Activated gamma-delta T cell (primary cell): ENCODE data around the gene PDE4D.

ENCODE experiments used
- DNase-seq: peaks from one replicate; lab custom pipeline; 2025; lab: John Stamatoyannopoulos, UW

PDE4D gene

DNA sequence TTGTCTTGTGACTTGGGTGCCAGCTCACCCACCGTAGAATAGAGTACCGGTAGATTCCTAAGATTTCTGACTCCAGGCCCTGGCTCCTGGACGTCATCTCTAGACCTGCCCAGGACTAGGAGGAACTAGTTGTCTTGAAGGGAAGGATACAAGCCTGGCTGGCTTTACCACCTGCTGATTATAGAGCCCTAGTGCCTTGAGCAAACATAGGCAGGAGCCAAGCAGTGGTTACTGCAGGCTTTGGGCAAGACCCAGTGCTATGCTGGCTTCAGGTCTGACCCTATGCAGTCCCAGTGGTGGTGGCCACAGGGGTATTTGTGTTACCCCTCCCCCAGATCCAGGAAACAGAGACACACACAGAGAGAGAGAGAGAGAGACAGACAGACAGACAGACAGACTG is 606.2 kb downstream of the PDE4D start:
- no peak for DNase-seq

- no peak for DNase-seq
Measured at GRCh38 chr5:59286510-59286909, 607.0 kb downstream of the PDE4D start.

GRCh38 chr5:59285300-59286016 is 608.1 kb downstream of the PDE4D start:
- DNase-seq: no peak

DNA sequence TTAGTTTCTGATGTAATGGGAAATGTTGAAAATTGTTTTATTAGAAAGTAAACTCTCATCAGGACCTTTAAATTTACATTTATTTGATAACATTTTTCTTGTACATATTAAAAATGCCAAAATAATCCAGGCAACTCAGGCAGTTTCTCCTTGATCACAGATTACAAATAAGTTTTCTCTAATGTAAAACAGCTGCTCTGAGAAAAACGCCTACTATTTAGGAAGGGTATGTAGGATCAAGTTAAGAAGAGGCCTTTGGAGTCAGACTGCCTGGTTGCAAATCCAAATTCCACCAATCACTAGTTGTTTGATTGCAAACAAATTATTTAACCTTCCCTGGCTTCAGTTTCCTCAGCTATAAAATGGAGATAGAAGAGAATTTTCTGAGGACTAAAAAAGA is 610.8 kb downstream of the PDE4D start:
- no peak for DNase-seq

- no peak for DNase-seq
Measured at GRCh38 chr5:59279979-59280378, 613.5 kb downstream of the PDE4D start.

DNA sequence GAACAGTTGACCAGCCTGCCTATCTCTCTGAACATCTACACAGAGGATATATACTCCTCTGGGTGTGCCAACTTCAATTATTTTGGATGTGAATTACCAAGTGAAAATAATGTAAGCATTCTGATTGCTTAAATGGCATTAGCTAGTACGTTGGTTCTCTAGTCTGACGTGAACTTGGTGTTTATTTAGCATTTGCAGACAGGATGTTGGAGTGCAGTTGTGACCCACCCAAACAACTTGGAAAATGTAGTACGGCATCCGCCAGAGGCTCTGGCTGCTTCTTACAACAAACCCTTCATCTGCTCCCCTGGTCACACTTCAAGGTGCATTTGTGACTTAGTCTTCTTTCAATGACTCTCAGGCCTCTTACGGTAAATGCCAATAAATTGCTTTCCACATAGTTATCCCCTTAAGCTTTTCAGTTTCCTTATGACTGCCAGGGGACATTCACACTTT is 616.6 kb downstream of the PDE4D start:
- DNase-seq: no peak

GRCh38 chr5:59276325-59276675 is 617.2 kb downstream of the PDE4D start:
- DNase-seq: no peak

DNA sequence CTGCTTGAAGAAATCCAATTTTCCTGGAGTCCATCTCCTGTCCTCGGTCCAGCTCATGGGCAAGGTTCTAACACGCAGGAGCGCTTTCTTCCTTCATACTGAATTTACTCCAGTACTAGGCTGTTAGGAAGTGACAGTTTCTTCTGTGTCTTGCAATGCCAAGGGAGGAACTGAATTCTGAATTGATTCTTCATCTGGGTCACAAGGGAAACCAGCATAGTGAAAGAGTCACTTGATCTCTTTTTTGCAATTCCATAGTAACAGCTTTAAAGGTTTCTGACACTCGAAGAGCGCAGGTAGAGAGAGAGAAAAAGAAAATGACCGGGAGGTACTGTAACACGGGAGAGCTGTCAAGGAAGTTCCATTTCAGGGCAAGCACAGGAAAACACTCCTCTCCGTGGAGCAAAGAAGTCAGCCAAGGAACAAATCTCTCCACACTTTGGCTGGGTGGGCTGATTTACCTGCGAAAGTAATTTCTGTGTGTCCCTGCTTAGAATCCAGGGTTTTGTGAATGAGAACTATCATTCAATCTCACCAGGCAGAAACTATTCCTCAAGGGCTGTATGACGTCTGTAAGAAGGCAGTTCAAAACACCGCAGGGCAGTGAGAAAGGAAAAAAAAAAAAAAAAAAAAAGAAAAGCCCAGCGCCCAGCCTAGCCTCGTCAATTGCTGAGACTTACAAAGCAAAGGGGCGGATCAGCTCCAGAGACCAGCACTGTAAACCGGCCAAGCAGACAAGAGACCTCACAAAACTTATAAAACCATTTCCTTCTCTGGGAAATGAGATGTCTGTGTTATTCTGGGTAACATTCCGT is 617.8 kb downstream of the PDE4D start:
- no peak for DNase-seq

DNA sequence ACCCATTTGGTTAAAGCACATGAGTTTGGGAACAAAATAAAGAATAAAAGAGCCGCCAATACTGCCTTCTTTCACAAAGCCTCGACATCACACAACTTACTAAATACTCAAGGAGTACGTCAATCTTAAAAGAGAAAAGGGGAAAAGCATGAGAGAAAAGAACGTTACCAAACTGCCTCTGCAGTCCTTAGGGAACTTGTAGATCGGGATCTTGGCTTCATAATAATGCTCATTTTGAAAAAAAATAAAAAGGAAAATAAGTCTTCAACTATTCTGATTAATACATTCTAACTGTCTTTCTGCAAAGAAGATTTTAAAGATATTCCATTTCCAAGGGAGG is 618.4 kb downstream of the PDE4D start:
- no peak for DNase-seq

GRCh38 chr5:59274106-59274636 is 619.4 kb downstream of the PDE4D start:
- DNase-seq: no peak

GRCh38 chr5:59272809-59273427 is 620.6 kb downstream of the PDE4D start:
- no peak for DNase-seq

- DNase-seq: no peak
Measured at GRCh38 chr5:59268756-59269415, 624.6 kb downstream of the PDE4D start.

- DNase-seq: no peak
Measured at GRCh38 chr5:59267033-59267432, 626.5 kb downstream of the PDE4D start.

DNA sequence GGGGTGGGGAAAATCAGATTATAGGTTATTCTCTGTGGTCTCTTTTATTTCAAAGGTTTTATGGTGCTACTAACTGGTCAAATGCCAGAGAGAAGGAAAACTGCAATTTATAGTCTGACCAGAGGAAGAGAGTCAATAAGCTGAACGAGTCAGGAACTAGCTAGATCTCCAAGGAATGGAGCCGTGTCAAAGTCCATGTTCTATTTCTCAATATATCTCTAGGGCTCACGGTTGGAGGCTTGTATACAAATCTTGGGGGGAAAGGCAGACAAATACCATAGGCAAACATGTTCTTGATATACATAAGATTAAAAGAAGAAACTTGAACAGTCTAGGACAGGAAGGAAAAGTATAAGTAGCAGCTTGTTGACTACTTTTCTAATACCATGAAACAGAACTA is 627.1 kb downstream of the PDE4D start:
- no peak for DNase-seq

DNA sequence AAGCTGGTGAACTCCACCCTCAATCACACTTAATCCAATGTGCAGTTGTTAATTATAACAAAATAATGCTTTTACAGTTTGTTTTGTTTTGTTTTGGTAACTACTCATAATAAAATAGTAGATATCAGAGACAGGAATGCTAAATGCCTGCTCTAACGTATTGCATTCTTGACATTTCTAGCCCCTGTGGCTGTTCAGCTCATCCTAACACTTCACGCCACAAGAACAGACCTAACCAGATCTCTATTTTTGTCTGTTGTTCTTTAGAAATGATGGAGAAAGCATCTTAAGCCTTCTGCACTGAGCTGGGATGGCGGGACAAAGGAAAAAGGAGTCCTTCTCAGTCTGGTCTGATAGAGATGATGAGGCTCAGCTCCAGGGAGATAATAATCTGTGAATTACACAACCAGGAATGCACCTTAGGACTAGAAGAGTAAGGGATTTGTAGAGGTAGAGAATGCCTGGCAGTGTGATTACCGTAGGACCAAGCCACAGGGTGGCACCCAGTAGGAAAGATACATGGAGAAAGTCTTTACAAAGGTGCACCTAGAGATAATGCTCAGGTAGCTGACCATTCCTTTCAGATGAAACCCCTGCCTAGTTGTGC is 628.8 kb downstream of the PDE4D start:
- DNase-seq: no peak

DNA sequence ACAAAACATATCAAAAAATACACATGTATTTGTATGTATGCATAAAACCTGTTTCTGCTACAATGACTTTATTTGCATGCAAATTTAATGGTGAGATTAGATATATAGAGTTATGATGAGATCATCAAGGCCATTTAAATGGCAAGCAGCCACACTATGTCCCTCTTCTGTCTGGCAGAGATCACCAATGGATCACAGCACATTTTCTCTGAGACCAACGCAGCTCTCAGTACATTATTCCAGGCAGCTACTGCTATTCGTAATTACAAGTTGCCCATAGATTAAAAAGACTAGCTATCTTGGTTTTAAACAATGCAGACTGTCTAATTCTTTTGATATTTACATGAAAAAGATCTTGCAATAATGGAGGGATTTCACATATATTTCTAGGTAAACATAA is 629.5 kb downstream of the PDE4D start:
- DNase-seq: no peak

DNA sequence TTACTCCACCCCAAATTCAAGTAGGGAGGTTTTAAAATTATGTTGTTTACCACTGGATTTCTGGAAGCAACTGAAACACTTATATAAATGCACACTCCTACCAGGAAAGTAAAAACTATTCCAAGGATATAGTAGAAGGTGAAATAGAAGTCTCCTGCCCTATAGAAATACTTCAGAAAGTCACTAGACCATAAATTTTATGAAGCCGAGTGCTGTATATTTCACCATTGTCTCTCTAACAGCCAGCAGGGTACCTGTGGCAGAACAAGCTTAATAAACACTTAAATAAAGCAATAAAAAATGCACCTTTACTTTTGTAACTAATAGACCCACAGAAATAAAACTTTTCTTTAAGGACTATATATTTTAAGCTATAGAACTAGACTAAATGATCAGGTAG is 631.6 kb downstream of the PDE4D start:
- no peak for DNase-seq

GRCh38 chr5:59260973-59261372 is 632.6 kb downstream of the PDE4D start:
- DNase-seq: no peak

DNA sequence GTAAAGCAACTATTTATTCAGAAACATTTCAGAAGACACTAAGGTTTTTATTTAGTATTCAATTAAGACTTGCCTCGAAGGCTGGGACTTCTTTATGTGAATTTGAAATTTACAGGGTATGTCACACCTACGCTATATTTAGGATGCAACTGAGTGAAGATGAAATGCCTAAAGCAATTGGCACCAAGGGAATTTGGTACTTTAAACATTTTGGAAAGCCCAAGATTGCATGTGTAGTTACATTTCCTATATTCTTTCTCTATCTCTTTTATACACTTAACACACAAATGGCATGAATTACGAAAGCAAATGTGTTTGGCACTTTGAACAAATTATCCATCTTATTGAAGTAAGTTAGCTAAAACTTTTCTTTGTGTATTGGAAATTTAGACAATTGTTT is 633.3 kb downstream of the PDE4D start:
- no peak for DNase-seq

GRCh38 chr5:59259237-59259636 is 634.3 kb downstream of the PDE4D start:
- DNase-seq: no peak

DNA sequence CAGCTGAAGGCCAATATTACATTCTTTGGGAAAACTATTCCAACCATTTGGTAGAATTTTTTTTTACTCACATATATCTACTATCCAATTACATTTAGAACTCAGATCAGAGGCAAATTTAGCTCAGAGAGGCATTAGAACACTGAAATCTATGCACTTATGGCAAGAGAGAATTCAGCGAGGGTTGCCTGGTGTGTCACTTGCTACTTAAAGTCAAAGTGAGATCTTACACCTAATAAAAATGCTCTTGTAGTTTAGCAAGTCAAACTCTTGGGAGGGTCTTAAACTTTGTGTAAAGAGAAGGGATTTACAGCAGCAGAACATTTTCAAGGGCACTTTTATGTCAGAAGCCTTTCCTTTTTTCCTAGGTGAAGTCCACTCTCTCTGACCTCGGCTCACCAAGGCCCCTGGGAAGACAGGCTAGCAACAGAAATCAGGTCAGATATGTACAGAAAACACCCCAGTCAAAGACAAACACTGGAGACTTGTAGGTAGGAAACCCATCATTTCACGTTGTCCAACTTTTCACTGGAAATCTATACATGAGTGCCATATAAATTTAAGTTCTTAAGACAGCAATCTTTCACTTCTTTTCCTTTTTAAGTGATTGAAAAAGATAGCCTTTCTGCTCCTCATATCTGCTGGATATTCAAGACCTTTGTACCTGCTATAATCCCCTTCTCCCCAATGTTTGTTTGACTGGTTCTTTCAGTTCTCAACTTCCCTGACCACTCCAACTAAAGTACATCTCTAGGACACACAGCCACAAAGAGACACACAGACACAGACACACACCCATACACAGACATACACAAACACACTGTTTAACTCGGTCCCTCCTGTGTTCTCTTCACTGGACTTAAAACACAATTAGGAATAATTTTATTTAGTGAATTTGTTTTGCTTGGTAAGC is 635.8 kb downstream of the PDE4D start:
- no peak for DNase-seq
